Activated B cell treated with CpG ODN at 0.5 μM for 24 hours (primary cell): ENCODE measurements around the gene MCC. TPM values are rescaled to one million over a fixed set of nuclear protein-coding genes. Genes with fewer than 3 reads are reported as not detected.

ENCODE experiments used
- ATAC-seq: fragments of 200-7000 bp; cut with Tn5 transposase; one replicate; pipeline ENCODE4 v1.10.0; 2021; ENCODE audit warnings: low read depth, mild to moderate bottlenecking, moderate library complexity
- CTCF ChIA-PET: fragments of 350-600 bp; sonication (Branson Sonifier 250); formaldehyde crosslinking; loops from one replicate; lab custom pipeline; 2021; ENCODE audit warnings: antibody characterized with exemption; lab: Charles Lee
- POLR2A ChIA-PET: fragments of 350-600 bp; sonication (Branson Sonifier 250); formaldehyde crosslinking; loops from one replicate; lab custom pipeline; 2021; ENCODE audit warnings: antibody characterized with exemption; lab: Charles Lee
- DNase-seq: peaks from one replicate; pipeline ENCODE4 v3.0.0; 2022
- H3K27ac Mint-ChIP-seq: one replicate; pipeline ENCODE4 v1.8.0; 2020; ENCODE audit warnings: mixed read lengths
- H3K27me3 Mint-ChIP-seq: one replicate; pipeline ENCODE4 v1.8.0; 2021; ENCODE audit warnings: mixed read lengths
- H3K36me3 Mint-ChIP-seq: one replicate; pipeline ENCODE4 v1.8.0; 2021; ENCODE audit warnings: low read depth, mixed read lengths
- H3K4me1 Mint-ChIP-seq: one replicate; pipeline ENCODE4 v1.8.0; 2021; ENCODE audit warnings: mixed read lengths
- H3K4me3 Mint-ChIP-seq: one replicate; pipeline ENCODE4 v1.8.0; 2020; ENCODE audit warnings: mild to moderate bottlenecking, mixed read lengths
- H3K9me3 Mint-ChIP-seq: one replicate; pipeline ENCODE4 v1.8.0; 2020; ENCODE audit warnings: mixed read lengths
- intact Hi-C: fragments of 100-400 bp; cut with micrococcal nuclease; formaldehyde crosslinking; loops from one replicate; pipeline ENCODE4 v1.15.1; 2024
- total RNA-seq: library from RNA; stranded (reverse); gene quantifications from 2 replicates; pipeline ENCODE4 v1.2.3, GENCODE V29; 2022
- TF ChIP-seq, protein P1 (sequence below): fragments of 200-600 bp; IDR thresholded peaks from one replicate; pipeline ENCODE4 v1.8.0; 2022; ENCODE audit warnings: antibody characterized with exemption, mild to moderate bottlenecking

The MCC gene
- total RNA-seq, 1 donor from 2014 or later = 0.22 TPM

DNA sequence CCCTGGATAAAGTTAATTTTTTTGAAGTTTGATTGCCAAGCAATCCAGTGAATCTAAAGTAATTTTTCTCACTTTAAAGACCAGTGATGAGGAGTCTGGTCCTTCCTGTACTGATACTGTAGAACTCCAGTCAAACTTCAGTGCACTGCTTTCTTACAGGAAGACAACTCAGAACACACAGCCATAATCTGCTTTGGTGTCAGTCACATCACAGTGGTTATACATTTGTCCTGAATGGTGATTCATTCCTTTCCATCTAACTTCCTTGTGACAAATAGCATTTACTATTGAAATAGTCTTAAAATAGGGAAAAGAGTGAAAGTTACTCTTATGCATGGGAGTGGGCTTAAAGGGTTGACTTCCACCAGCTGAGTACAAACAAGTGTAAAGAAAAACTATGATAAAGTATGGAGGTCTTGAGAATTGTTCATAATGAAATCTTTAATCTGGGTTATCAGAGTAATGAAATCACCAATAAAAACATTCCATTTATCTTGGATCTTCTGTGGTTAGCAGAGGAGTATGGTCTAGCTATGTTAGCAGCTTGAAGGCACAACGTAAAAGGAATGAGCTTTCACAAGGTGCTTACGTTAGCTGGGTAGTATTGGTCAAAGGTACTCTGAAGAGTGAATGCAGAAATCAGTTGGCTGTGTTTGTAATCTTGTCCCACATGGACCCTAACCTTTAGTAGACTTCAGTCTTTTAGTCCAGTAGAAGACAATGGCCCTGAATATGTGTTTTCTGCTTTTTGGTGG, 470.2 kb downstream of the MCC start:
- ATAC-seq (no peak), DNase-seq (no peak)
- Mint-ChIP-seq H3K4me1 (peaks cover 20% of the 10 kb centered on the region), H3K27ac (no peak overlapping the region), H3K4me3 (no peak overlapping the region), H3K36me3 (peaks cover 63% of the 10 kb centered on the region), H3K27me3 (no peaks in the 10 kb centered on the region), H3K9me3 (no peaks in the 10 kb centered on the region)
- CTCF ChIA-PET = no interaction called here
- intact Hi-C loops = no loop called here
- TF ChIP-seq, protein P1, sequence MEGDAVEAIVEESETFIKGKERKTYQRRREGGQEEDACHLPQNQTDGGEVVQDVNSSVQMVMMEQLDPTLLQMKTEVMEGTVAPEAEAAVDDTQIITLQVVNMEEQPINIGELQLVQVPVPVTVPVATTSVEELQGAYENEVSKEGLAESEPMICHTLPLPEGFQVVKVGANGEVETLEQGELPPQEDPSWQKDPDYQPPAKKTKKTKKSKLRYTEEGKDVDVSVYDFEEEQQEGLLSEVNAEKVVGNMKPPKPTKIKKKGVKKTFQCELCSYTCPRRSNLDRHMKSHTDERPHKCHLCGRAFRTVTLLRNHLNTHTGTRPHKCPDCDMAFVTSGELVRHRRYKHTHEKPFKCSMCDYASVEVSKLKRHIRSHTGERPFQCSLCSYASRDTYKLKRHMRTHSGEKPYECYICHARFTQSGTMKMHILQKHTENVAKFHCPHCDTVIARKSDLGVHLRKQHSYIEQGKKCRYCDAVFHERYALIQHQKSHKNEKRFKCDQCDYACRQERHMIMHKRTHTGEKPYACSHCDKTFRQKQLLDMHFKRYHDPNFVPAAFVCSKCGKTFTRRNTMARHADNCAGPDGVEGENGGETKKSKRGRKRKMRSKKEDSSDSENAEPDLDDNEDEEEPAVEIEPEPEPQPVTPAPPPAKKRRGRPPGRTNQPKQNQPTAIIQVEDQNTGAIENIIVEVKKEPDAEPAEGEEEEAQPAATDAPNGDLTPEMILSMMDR = no peak
- POLR2A ChIA-PET = no interaction called here

DNA sequence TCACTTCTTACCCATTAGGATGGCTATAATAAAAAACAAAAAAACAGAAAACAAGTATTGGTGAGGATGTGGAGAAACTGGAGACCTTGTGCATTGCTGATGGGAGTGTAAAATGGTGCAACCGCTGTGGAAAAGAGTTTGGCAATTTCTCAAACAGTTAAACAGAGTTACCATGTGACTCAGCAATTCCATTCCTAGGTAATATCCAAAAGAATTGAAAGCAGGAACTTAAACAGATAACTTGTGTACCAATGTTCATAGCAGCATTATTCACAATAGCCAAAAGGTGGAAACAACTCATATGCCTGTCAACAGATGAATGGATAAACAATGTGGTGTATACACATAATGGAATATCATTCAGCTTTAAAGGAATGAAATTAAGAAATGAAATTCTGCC, 482.8 kb downstream of the MCC start:
- intact Hi-C loops = no loop called here
- H3K4me3 Mint-ChIP-seq = no peak overlapping the region
- TF ChIP-seq, protein P1 = no peak
- DNase-seq (no peak), ATAC-seq (no peak)
- peaks cover 84% of the 10 kb centered on the region for H3K36me3 Mint-ChIP-seq
- ChIA-PET POLR2A (no interaction called here), CTCF (no interaction called here)
- no peaks in the 10 kb centered on the region for H3K4me1 Mint-ChIP-seq
- H3K27ac Mint-ChIP-seq = no peak overlapping the region
- no peaks in the 10 kb centered on the region for H3K27me3 Mint-ChIP-seq
- H3K9me3 Mint-ChIP-seq = no peaks in the 10 kb centered on the region

DNA sequence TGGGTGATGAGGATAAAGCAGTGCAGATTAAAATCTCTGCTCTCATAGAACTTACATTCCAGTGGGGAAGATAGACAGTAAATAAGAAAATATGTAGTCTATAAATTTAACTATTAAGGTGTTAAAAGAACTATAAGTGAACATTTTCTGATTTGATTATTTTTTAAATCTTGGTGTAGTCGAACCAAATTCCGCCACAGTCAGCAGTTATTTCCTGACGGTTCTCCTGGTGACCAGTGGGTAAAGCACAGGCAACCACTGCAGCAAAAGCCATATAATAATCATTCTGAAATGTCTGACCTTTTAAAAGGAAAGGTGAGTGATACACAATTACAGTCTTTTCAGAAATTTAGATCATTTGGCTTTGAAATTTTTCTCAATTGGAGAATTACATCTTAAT, 484.5 kb downstream of the MCC start:
- intact Hi-C loops = no loop called here
- no peak overlapping the region for H3K27ac Mint-ChIP-seq
- peaks cover 79% of the 10 kb centered on the region for H3K36me3 Mint-ChIP-seq
- ATAC-seq (no peak), DNase-seq (no peak)
- no peaks in the 10 kb centered on the region for H3K27me3 Mint-ChIP-seq
- no peaks in the 10 kb centered on the region for H3K9me3 Mint-ChIP-seq
- ChIA-PET POLR2A (no interaction called here), CTCF (no interaction called here)
- no peaks in the 10 kb centered on the region for H3K4me1 Mint-ChIP-seq
- TF ChIP-seq, protein P1 = no peak
- no peak overlapping the region for H3K4me3 Mint-ChIP-seq

DNA sequence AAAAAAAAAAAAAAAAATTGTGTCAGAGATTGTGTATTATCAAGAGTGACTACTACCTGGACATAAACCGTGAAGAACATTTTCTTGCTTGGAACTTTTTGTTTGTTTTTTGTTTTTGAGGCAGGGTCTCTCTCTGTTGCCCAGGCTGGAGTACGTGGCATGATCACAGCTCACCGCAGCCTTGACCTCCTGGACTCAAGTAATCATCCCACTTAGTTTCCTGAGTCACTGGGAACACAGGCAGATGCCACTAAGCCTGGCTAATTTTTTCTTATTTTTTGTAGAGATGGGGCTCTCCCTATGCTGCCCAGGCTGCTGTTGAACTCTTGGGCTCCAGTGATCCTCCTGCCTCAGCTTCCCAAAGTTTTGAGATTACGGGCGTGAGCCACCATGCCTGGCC, 485.8 kb downstream of the MCC start:
- intact Hi-C loops = no loop called here
- TF ChIP-seq, protein P1 = no peak
- no peak for ATAC-seq
- Mint-ChIP-seq H3K4me1 (no peaks in the 10 kb centered on the region), H3K9me3 (no peaks in the 10 kb centered on the region), H3K36me3 (peaks cover 75% of the 10 kb centered on the region), H3K27me3 (no peaks in the 10 kb centered on the region), H3K4me3 (no peak overlapping the region), H3K27ac (no peak overlapping the region)
- ChIA-PET POLR2A (interaction anchor here (0.6 kb wide), 1 partner anchor 42 kb away, joined by 3 read pairs; no protein-coding TSS in a partner anchor), CTCF (no interaction called here)
- no peak for DNase-seq

DNA sequence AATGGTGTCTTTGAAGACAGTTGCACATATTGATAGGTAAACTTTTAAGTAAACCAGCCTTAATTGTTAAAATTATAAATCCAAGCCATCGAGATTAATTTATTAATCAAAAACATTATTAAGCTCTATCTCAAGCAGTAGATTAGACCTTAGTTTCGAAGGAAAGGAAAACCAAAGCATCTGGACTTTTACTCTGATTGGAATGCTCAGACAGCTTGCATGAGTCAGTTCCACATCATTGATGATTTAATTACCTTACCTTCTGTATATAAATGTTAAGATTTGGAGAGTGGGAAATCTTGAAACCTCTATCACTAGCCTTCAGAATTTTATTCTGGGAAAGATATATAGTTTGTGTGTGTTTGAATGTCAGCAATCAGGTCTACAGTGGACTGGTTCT, 487.8 kb downstream of the MCC start:
- Mint-ChIP-seq H3K9me3 (no peaks in the 10 kb centered on the region), H3K4me3 (no peak overlapping the region), H3K27ac (no peak overlapping the region), H3K27me3 (no peaks in the 10 kb centered on the region), H3K36me3 (peaks cover 76% of the 10 kb centered on the region), H3K4me1 (peaks cover 7% of the 10 kb centered on the region)
- TF ChIP-seq, protein P1 = no peak
- POLR2A ChIA-PET = no interaction called here
- no peak for ATAC-seq
- DNase-seq = no peak
- intact Hi-C loops = no loop called here
- CTCF ChIA-PET = no interaction called here
